HG03066 (cell line): Measurements from ENCODE around the gene HIF3A.
A peak's percentile ranks its signal among the peaks of the same experiment; 100 is the strongest.
"Not testable (repeated sequence)": the region's sequence is repeated elsewhere in the genome, so short reads cannot be mapped to it uniquely, and the experiment has no call there.

Source experiments
- ATAC-seq: cut with Tn5 transposase; IDR thresholded peaks from one replicate; pipeline ENCODE4 v1.9.1; 2021; ENCODE audit warnings: low read depth; ENCODE audit not compliant: unreplicated experiment

The HIF3A gene

GRCh38 chr19:46296722-46297461 lies at the start of gene HIF3A:
HIF3A (plus strand) TSS chr19:46297042; CDS start chr19:46297077, 35 bp downstream.
- no peak for ATAC-seq

- no peak for ATAC-seq
Observed at GRCh38 chr19:46250076-46250735, 46.6 kb upstream of the HIF3A start.

GRCh38 chr19:46251416-46251815 lies 45.4 kb upstream of the HIF3A start:
- ATAC-seq: no peak

GRCh38 chr19:46254776-46255175 lies 42.1 kb upstream of the HIF3A start:
- no peak for ATAC-seq

- ATAC-seq: no peak
Observed at GRCh38 chr19:46256855-46257254, 40.0 kb upstream of the HIF3A start.

GRCh38 chr19:46261501-46261900 lies 35.3 kb upstream of the HIF3A start:
- not testable (repeated sequence) for ATAC-seq

GRCh38 chr19:46262684-46263296 lies 34.1 kb upstream of the HIF3A start:
- ATAC-seq: peak; percentile 63

GRCh38 chr19:46264801-46265200 lies 32.0 kb upstream of the HIF3A start:
- not testable (repeated sequence) for ATAC-seq

- ATAC-seq: no peak
Observed at GRCh38 chr19:46265217-46265828, 31.5 kb upstream of the HIF3A start.

- ATAC-seq: no peak
Observed at GRCh38 chr19:46269101-46269500, 27.7 kb upstream of the HIF3A start.

- ATAC-seq: no peak
Observed at GRCh38 chr19:46270521-46271256, 26.2 kb upstream of the HIF3A start.

GRCh38 chr19:46271481-46272197 lies 25.2 kb upstream of the HIF3A start:
- no peak for ATAC-seq

GRCh38 chr19:46273931-46274330 lies 22.9 kb upstream of the HIF3A start:
- not testable (repeated sequence) for ATAC-seq

GRCh38 chr19:46279177-46279576 lies 17.7 kb upstream of the HIF3A start:
- ATAC-seq: no peak

- ATAC-seq: no peak
Observed at GRCh38 chr19:46283771-46284170, 13.1 kb upstream of the HIF3A start.

GRCh38 chr19:46284635-46285034 lies 12.2 kb upstream of the HIF3A start:
- ATAC-seq: no peak

GRCh38 chr19:46287585-46287984 lies 9.3 kb upstream of the HIF3A start:
- ATAC-seq: no peak

GRCh38 chr19:46288896-46289588 lies 7.8 kb upstream of the HIF3A start:
- ATAC-seq: no peak
